Vagina (tissue), 2 donors: ENCODE measurements around the gene HPS3.

ENCODE experiments used
- POLR2A ChIP-seq, 2 donors: fragments of 450-650 bp; IDR thresholded peaks; one replicate each; pipeline ENCODE4 v1.6.1; 2017; ENCODE audit warnings: antibody characterized with exemption in 2 of 2, mild to moderate bottlenecking in 2 of 2, moderate library complexity in 2 of 2
- POLR2AphosphoS5 ChIP-seq, 2 donors: sonication (generic); formaldehyde crosslinking; IDR thresholded peaks; one replicate each; pipeline ENCODE4 v1.9.0; 2017; ENCODE audit warnings: antibody characterized with exemption in 2 of 2, mild to moderate bottlenecking in 2 of 2, low read depth in 1 of 2; ENCODE audit not compliant: insufficient read depth in 1 of 2
- TF ChIP-seq, protein P1 (sequence below), 3 experiments: fragments of 450-650 bp in 2 of 3; fragments of 200-600 bp in 1 of 3; sonication (generic) in 1 of 3; IDR thresholded peaks; one replicate each; pipeline ENCODE4 v1.5.1; 2017 to 2019; ENCODE audit warnings: antibody characterized with exemption in 3 of 3, mild to moderate bottlenecking in 2 of 3, moderate library complexity in 2 of 3

DNA sequence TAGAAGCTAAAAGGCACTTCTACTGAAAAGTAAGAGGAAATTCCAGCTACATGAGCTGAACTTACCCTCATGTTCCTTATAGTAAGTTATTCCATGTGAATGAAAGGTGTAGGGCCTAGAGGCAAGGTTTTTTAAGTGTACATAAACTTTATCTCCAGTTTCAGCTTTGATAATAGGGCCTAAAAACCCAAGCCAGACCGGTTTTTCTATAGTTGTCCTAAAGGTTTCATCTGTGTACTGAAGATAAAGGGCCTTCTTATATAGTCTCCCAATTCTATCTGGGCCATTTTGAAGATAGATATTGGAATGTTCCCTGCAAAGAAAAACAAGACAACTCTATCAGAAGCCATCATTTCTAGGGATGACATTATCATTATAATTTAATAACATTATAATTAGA lies 82.9 kb downstream of the HPS3 start:
- TF ChIP-seq, protein P1, sequence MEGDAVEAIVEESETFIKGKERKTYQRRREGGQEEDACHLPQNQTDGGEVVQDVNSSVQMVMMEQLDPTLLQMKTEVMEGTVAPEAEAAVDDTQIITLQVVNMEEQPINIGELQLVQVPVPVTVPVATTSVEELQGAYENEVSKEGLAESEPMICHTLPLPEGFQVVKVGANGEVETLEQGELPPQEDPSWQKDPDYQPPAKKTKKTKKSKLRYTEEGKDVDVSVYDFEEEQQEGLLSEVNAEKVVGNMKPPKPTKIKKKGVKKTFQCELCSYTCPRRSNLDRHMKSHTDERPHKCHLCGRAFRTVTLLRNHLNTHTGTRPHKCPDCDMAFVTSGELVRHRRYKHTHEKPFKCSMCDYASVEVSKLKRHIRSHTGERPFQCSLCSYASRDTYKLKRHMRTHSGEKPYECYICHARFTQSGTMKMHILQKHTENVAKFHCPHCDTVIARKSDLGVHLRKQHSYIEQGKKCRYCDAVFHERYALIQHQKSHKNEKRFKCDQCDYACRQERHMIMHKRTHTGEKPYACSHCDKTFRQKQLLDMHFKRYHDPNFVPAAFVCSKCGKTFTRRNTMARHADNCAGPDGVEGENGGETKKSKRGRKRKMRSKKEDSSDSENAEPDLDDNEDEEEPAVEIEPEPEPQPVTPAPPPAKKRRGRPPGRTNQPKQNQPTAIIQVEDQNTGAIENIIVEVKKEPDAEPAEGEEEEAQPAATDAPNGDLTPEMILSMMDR (IDR thresholded peaks at IDR 0.05) = no peak
- TF ChIP-seq POLR2AphosphoS5 (IDR thresholded peaks at IDR 0.05; ENCODE audit: insufficient read depth in 1 of 2, low read depth in 1 of 2) (no peak), POLR2A (IDR thresholded peaks at IDR 0.05) (no peak)
